ENCODE data around the gene OR2D3.
"Not testable (repeated sequence)": the region's sequence is repeated elsewhere in the genome, so short reads cannot be mapped to it uniquely, and the experiment has no call there.

Gene OR2D3

GRCh38 chr11:6928916-6929315 is 8.1 kb downstream of the OR2D3 start:
- DNase-seq (ENCODE audit: low read depth, low spot score): no peak

GRCh38 chr11:6931146-6931713 is 10.4 kb downstream of the OR2D3 start:
- DNase-seq (ENCODE audit: low read depth, low spot score): no peak

- no peak for DNase-seq (ENCODE audit: low read depth, low spot score)
Observed at GRCh38 chr11:6932145-6932544, 11.3 kb downstream of the OR2D3 start.

- DNase-seq (ENCODE audit: low read depth, low spot score): no peak
Observed at GRCh38 chr11:6941970-6942369, 21.2 kb downstream of the OR2D3 start.

GRCh38 chr11:6943131-6943530 is 22.3 kb downstream of the OR2D3 start:
- DNase-seq (ENCODE audit: low read depth, low spot score): no peak

GRCh38 chr11:6954248-6954647 is 33.4 kb downstream of the OR2D3 start:
- DNase-seq (ENCODE audit: low read depth, low spot score): not testable (repeated sequence)

- DNase-seq (ENCODE audit: low read depth, low spot score): no peak
Observed at GRCh38 chr11:6962141-6962540, 41.3 kb downstream of the OR2D3 start.

- DNase-seq (ENCODE audit: low read depth, low spot score): no peak
Observed at GRCh38 chr11:6962673-6963072, 41.9 kb downstream of the OR2D3 start.

GRCh38 chr11:6968816-6969215 is 48.0 kb downstream of the OR2D3 start:
- no peak for DNase-seq (ENCODE audit: low read depth, low spot score)

GRCh38 chr11:6969854-6970253 is 49.1 kb downstream of the OR2D3 start:
- DNase-seq (ENCODE audit: low read depth, low spot score): not testable (repeated sequence)
